Lung (tissue), 12 donors: ENCODE results near the gene TGFB3. TPM values are rescaled to one million over a fixed set of nuclear protein-coding genes. Genes with fewer than 3 reads are reported as not detected.

ENCODE experiments used
- ATAC-seq: fragments of 200-7000 bp; cut with Tn5 transposase; one replicate; pipeline ENCODE4 v1.9.1; 2020; ENCODE audit warnings: moderate number of reproducible peaks; ENCODE audit not compliant: insufficient read depth, low FRiP score
- DNase-seq, 3 donors: peaks; one replicate each; pipeline ENCODE4 v3.0.0-alpha.2; 2013 to 2017
- H3K27ac ChIP-seq, 2 donors: one replicate each; pipeline ENCODE4 v1.5.1; 2013; ENCODE audit warnings: mild to moderate bottlenecking in 2 of 2, moderate library complexity in 2 of 2, control low read depth in 1 of 2, inconsistent platforms in 1 of 2, low read depth in 1 of 2, low read length in 1 of 2
- H3K27me3 ChIP-seq, 3 donors: one replicate each; pipeline ENCODE4 v1.5.1; 2013; ENCODE audit warnings: low read length in 2 of 3; ENCODE audit not compliant: control insufficient read depth in 3 of 3, insufficient read depth in 3 of 3
- H3K36me3 ChIP-seq, 4 donors: one replicate each; pipeline ENCODE4 v1.5.1; 2013; ENCODE audit warnings: low read length in 4 of 4, mild to moderate bottlenecking in 1 of 4, moderate library complexity in 1 of 4; ENCODE audit not compliant: control insufficient read depth in 4 of 4, insufficient read depth in 4 of 4
- H3K4me1 ChIP-seq, 5 donors: one replicate each; pipeline ENCODE4 v1.5.1; 2013; ENCODE audit warnings: low read length in 5 of 5, mild to moderate bottlenecking in 2 of 5, moderate library complexity in 1 of 5; ENCODE audit not compliant: control insufficient read depth in 5 of 5, insufficient read depth in 5 of 5
- H3K4me3 ChIP-seq: one replicate; pipeline ENCODE4 v1.5.1; 2013; ENCODE audit warnings: mild to moderate bottlenecking, control low read depth, moderate library complexity
- H3K9ac ChIP-seq, 2 donors: one replicate each; pipeline ENCODE4 v1.5.1; 2013; ENCODE audit warnings: low read length in 2 of 2, control low read depth in 1 of 2; ENCODE audit not compliant: insufficient read depth in 1 of 2
- H3K9me3 ChIP-seq, 4 donors: one replicate each; pipeline ENCODE4 v1.5.1; 2013; ENCODE audit warnings: low read length in 3 of 4, mild to moderate bottlenecking in 1 of 4, moderate library complexity in 1 of 4; ENCODE audit not compliant: control insufficient read depth in 4 of 4, insufficient read depth in 3 of 4
- WGBS, 2 donors: extraction: QIAGEN DNeasy Blood & Tissue Kit; methylation state at CpG; one replicate each; pipeline ENCODE4 v1.1.7; 2013; 5-methylcytosine and 5-hydroxymethylcytosine counted together
- polyA plus RNA-seq, 2 donors: library from polyadenylated mRNA; stranded (reverse); fragments of 200-250 nt; gene quantifications; one replicate each; pipeline ENCODE4 v1.2.1, GENCODE V29; 2013
- total RNA-seq, 2 donors: library from RNA; depleted of rRNA in 1 of 2; stranded (reverse); fragments of >200 nt in 1 of 2; gene quantifications; one replicate each; pipeline ENCODE4 v1.2.1, GENCODE V29; 2014 to 2021
- TF ChIP-seq, protein P1 (sequence below): IDR thresholded peaks from 2 replicates; pipeline ENCODE4 v1.5.1; 2012; ENCODE audit warnings: mild to moderate bottlenecking; ENCODE audit errors: control extremely low read depth, extremely low read depth
- donor health status: control.
- donor health status: control.
- donor health status: Bipolar disorder and iron deficiency.
- donor health status: healthy.
- donor health status: DM: yes; HTN: yes; CAD: no.

Gene TGFB3
- total and polyA plus RNA-seq, 4 donors = 7.7 to 47.7 (median 20.0) TPM

DNA sequence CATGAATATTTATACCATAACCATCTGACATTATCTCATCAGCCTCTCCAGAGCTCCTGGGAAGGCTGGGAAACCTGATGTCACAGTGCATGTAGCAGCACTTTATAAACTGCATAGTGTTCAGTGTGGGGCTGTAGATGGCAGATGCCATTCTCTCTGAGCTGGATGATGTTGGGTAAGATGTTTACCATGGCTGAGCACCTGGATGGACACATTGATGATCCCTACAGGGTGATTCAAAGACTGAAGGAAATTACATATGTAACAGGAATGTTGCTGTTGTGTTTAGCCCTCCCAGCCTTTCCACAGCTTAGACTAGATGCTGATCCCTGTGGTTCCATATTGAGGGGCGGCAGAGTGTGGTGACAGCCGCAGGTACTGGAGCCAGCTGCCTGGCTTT is 41.2 kb upstream of the TGFB3 start:
- Histone ChIP-seq H3K9me3 (peaks cover 0 to 2% (median 1%) of the 10 kb centered on the region in 4 donors), H3K27ac (no peak overlapping the region), H3K4me1 (peaks cover 0 to 4% (median 0%) of the 10 kb centered on the region in 5 donors), H3K9ac (no peak overlapping the region), H3K4me3 (no peak overlapping the region), H3K36me3 (peaks cover 0 to 32% (median 16%) of the 10 kb centered on the region in 4 donors), H3K27me3 (no peaks in the 10 kb centered on the region)
- 96 to 98% methylated on average over 2 of the region's 2 CpGs for WGBS, 2 donors
- ATAC-seq (no peak), DNase-seq (no peak)
- TF ChIP-seq, protein P1, sequence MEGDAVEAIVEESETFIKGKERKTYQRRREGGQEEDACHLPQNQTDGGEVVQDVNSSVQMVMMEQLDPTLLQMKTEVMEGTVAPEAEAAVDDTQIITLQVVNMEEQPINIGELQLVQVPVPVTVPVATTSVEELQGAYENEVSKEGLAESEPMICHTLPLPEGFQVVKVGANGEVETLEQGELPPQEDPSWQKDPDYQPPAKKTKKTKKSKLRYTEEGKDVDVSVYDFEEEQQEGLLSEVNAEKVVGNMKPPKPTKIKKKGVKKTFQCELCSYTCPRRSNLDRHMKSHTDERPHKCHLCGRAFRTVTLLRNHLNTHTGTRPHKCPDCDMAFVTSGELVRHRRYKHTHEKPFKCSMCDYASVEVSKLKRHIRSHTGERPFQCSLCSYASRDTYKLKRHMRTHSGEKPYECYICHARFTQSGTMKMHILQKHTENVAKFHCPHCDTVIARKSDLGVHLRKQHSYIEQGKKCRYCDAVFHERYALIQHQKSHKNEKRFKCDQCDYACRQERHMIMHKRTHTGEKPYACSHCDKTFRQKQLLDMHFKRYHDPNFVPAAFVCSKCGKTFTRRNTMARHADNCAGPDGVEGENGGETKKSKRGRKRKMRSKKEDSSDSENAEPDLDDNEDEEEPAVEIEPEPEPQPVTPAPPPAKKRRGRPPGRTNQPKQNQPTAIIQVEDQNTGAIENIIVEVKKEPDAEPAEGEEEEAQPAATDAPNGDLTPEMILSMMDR = no peak

DNA sequence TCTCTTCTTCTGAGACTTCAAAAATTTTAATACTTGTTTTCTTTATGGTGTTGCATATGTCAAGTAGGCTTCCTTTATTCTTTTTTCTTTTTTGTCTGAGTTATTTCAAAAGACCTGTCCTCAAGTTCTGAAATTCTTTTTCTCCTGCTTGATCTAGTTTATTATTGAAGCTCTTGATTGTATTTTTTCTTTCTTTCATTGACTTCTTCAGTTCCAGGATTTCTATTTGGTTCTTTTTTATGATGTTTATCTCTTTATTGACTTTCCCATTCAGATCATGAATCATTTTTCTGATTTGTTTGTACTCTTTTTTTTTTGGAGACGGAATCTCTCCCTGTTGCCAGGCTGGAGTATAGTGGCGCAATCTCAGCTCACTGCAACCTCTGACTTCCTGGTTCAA is 37.9 kb upstream of the TGFB3 start:
- Histone ChIP-seq H3K9me3 (peaks cover 0 to 4% (median 1%) of the 10 kb centered on the region in 4 donors), H3K36me3 (peaks cover 3 to 41% (median 18%) of the 10 kb centered on the region in 4 donors), H3K27me3 (no peaks in the 10 kb centered on the region), H3K4me3 (no peak overlapping the region), H3K4me1 (peaks cover 0 to 4% (median 0%) of the 10 kb centered on the region in 5 donors), H3K9ac (no peak overlapping the region), H3K27ac (no peak overlapping the region)
- ATAC-seq (no peak), DNase-seq (no peak)
- WGBS, 2 donors = 91 to 93% methylated on average over 2 of the region's 2 CpGs
- TF ChIP-seq, protein P1 = no peak

DNA sequence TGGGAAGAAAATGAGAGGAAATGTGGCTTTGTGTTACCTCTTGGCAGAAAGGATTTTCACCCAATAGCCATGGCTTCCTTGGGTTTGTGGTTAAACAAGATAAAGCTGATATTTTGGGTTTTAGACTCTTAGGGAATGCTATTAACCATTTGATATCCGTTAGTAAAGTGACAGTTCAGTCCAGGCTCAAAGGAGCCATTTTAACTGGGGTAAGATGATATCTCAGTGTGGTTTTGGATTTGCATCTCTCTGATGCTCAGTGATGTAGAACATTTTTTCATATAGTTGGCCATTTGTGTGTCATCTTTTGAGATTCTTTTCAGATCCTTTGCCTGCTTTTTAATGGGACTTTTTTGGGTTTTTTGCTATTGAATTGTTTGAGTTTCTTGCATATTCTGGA is 33.9 kb upstream of the TGFB3 start:
- no peak for DNase-seq
- WGBS, 2 donors = 78 to 89% methylated on average over 1 of the region's 1 CpG
- no peak for ATAC-seq

More for the DNA sequence above, 33.9 kb upstream of the TGFB3 start:
- TF ChIP-seq, protein P1 = no peak
- H3K4me1 ChIP-seq = peaks cover 0 to 20% (median 9%) of the 10 kb centered on the region in 5 donors
- H3K27ac ChIP-seq = no peak overlapping the region
- H3K4me3 ChIP-seq = no peak overlapping the region
- H3K27me3 ChIP-seq = no peaks in the 10 kb centered on the region
- no peak overlapping the region for H3K9ac ChIP-seq
- H3K9me3 ChIP-seq = peaks cover 0 to 4% (median 1%) of the 10 kb centered on the region in 4 donors
- H3K36me3 ChIP-seq = peaks cover 3 to 37% (median 19%) of the 10 kb centered on the region in 4 donors
